ENCODE results near the gene WDR47.
"Not testable (repeated sequence)": the region's sequence is repeated elsewhere in the genome, so short reads cannot be mapped to it uniquely, and the experiment has no call there.

The WDR47 gene

DNA sequence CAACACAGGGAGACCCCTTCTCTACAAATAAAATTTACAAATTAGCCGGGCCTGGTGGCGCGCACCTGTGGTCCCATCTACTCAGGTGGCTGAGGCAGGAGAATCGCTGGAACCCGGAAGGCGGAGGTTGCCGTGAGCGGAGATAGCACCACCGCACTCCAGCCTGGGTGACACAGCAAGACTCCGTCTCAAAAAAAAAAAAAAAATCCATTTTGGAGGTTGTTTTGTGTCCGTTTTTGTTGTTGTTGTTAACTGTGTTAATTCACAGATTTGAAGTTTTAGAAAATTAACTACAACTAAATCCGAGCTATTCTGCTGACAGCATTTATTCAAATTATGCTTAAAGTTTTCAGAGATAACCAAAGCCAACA, 79.2 kb downstream of the WDR47 start:
- DNase-seq (peak; percentile 25), ATAC-seq (no peak)

DNA sequence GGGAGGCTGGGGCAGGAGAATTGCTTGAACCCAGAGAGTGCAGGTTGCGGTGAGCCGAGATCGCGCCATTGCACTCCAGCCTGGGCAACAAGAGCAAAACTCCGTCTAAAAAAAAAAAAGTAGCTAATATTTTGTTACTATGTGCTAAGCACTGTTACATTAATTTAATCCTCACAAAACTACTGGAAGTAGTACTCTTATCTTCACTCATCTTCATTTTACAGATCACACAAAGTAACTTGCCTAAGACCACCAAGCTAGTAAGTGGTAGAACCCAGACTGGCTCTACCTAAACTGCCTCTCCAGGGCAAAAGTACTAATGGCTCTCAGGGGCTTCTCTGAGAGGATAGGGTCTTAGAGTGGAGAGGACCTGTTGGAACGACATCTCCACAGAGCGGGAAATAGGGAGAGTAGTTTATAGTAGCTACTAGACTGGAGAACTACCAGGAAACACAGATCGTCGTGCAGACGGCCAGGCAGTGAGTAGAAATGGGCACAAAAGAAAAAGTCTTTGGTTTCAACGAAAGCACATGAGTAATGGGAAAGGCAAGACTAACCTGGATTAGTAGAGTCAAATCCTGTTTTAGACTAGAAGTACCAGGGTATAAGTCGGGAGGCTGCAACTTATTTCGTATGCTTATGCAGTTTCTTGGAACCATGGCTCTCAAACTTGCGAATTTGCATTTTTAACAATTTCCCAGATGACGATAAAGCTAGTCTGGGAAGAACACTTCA, 80.0 kb downstream of the WDR47 start:
- ATAC-seq (no peak), DNase-seq (no peak)

DNA sequence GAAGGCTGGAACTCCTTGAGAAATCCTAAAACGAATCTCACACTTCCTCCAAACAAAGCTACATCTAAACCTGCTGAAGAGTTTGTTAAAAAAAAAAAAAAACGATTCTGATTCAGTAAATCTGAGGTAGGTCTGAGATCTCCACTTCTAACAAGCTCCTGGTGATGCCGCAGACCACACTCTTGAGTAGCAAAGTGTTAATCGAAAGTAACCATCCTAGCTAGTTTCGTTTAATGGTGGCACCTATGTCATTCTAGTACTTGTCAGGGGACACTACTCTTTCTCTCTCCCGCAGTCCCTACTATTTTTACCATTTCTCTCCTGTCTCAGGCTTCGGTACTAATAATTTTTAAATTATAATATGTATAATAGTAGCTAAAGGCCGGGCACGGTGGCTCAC, 80.7 kb downstream of the WDR47 start:
- ATAC-seq (no peak), DNase-seq (no peak)

DNA sequence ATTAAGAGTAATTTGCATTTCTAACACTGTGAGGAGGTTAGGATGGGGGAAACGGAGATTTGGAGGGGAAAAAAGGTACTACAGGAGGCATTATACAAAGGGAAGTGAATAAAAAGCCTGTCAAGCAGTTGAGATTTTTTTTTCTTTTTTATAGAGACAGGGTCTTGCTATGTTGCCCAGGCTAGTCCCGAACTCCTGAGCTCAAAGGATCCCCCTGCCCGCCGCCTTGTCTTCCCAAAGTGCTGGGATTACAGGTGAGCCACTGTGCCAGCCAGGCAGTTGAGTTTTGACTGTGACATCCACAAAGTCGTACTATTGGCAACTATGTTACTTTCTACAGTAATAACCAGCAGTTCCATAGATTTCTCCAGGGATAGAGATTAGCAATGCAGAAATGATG, 81.2 kb downstream of the WDR47 start:
- no peak for DNase-seq
- ATAC-seq = no peak

DNA sequence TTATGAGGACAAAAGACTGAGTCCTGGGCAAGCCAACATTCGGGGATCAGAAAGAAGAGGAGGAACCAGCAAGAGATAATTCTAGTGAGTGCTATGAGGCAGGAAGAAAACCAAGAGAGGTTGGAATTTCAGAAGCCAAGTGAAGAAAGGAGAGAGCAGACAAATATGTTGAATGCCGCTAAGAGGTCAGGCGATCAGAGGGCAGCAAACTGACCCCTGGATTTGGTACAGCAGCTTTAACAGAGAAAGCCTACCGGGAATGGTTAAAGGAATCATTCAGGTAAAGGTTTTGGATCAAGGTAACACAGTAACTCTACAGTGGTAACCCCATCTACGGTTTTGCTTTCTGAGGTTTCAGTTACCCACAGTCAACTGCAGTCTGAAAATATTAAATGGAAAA, 84.0 kb downstream of the WDR47 start:
- no peak for DNase-seq
- ATAC-seq = no peak

DNA sequence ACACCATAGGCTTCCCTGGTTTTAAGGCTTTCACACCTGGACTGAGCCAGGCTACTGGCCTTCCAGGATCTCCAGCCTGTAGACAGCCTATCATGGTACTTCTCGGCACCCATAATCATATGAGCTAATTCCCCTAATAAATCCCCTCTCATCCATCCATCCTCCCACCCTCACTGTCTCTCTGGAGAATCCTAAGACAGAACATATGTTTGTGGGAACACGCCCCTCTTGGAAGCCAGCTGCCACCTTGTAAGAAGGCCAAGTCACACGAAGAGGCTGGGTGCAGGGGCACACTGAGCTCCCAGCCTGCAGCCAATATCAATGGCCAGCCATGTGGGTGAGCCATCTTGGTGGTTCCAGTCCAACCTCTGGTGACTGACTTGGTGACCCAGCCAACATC, 86.0 kb downstream of the WDR47 start:
- no peak for DNase-seq
- no peak for ATAC-seq

DNA sequence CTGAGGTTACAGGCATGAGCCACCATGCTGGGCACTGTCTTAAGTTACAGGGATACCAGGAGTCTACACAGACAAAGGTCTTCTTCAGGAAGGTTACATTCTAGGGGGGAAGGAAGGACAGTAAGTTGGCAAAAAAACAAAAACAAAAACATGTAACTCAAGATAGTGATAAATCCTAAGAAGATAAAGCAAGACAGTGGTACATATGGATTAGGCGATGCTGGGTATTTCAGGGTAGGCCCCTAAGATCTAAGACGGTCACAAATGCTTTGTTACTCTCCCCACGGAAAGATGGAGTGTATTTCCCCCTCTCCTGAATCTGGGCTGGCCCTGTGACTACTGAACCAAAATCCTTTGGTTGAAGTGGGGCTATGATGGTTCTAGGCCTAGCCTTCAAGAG, 86.8 kb downstream of the WDR47 start:
- ATAC-seq (no peak), DNase-seq (no peak)

DNA sequence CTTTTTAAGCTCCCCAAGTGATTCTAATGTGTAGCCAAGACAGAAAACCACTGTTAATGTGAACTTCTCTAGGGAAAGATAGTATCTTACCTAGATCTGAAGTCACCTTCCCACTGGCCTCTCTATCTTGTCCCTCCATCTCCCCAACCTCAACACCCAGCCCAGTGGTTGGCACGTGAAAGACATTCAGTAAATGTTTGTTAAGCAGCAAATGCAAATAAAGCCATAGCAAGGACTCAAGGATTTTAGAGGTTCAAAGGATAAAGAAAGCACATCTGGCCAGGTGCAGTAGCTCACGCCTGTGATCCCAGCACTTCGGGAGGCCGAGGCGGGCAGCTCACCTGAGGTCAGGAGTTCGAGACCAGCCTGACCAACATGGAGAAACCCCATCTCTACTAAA, 88.5 kb downstream of the WDR47 start:
- DNase-seq = no peak
- ATAC-seq = no peak

DNA sequence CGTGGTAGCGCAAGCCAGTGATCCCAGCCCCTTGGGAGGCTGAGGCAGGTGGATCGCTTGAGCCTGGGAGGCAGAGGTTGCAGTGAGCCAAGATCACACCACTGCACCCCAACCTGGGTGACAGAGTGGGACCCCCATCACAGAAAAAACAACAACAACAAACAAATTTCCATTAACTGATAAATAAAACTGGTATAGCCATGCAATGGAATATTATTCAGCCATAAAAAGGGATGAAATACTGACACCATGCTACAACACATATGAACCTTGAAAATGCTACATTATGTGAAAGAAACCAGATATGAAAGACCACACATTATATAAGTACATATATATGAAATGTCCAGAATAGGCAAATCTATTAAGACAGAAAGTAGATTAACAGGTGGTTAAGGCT, 90.7 kb downstream of the WDR47 start:
- ATAC-seq = no peak

DNA sequence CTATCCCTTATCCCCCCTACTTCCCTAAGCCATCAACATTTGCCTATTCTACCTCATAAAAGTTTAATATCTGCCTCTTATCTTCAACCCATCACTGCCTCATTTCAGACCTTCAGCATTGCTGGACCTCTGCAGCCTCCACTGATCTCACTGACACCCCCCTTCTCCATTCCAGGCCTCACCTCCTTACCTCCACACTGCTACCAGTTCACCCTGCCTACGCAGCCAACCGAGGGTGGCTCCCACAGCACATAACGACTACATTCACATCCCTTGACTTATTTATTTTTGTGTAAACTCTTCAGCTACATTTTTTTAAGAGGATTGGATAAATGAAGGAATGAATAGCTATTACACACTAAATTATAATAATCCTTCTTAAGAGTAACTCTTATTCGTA, 92.9 kb downstream of the WDR47 start:
- ATAC-seq (no peak), DNase-seq (no peak)

More for the DNA sequence above, 90.7 kb downstream of the WDR47 start:
- no peak for DNase-seq

DNA sequence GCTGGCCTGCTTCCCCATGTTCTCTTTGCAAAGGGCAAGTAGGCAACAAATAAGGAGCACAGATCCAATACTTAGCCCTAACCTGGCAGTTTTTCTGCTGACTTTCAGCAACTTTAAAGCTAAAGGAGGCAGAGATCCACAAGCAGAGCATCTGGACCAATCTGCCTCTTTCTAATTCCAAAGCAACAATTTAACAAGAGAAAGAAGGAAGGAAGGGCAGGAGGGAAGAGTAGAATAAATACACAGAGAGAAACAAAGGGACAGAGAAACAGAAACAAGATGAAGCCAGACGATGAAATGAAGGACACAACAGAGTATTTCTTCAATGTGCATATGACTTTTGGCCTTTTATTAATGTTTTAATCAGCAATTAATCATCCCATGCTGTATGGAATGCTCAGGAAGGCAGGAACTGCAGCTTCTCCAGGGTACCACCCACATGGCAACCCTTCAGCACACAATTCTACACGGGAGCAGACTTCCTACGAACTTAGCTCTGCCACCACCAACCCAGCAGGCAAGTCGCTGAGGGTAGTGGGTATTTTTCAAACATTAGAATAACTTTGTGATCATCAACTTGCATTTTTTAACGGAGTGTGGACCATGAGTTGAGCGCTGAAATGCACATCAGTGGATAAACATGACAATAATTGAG, 93.9 kb downstream of the WDR47 start:
- no peak for ATAC-seq
- DNase-seq = no peak

DNA sequence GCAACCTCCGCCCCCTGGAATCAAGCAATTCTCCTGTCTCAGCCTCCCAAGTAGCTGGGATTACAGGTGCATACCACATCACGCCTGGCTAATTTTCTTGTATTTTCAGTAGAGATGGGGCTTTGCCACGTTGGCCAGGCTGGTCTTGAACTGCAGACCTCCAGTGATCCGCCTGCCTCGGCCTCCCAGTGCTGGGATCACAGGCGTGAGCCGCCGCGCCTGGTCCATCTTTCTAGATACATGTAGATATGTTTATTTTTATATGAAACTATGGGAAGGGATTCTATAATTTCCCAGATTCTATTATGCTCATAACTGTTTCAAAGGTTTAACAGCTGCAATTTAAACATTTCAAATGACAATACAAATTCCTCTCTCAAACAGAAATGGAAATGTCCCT, 105.7 kb downstream of the WDR47 start:
- DNase-seq (no peak), ATAC-seq (no peak)

DNA sequence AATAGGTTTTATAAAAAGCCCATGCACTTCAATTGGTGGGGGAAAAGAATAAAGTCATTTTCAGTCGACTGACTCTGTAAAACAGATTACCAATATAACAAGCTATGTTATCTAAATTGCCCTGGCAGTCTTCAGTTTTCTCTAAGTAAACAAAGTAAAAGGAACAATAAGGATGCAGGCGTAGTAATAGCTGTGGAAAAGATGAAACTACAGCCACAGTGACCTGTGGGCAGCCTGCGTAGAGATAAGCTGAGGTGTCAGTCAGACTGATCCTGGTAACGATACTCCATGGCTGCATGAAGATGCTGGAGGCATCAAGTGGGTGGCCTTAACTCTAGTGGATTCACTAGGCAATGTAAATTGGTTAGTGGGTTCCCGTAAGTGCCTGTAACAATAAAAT, 108.0 kb downstream of the WDR47 start:
- ATAC-seq = no peak
- no peak for DNase-seq

DNA sequence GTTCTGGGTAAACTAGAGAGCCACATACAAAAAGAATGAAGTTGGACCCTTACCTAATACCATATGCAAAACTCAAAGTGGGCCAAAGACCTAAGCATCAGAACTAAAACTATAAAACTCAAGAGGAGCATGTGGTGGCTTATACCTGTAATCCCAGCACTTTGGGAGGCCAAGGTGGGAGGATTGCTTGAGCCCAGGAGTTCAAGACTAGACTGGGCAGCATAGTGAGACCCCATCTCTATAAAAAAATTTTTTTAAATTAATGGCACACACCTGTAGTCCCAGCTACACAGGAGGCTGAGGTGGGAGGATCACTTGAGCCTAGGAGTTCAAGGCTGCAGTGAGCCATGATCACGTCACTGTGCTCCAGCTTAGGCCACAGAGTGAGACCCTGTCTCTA, 114.3 kb downstream of the WDR47 start:
- not testable (repeated sequence) for DNase-seq

DNA sequence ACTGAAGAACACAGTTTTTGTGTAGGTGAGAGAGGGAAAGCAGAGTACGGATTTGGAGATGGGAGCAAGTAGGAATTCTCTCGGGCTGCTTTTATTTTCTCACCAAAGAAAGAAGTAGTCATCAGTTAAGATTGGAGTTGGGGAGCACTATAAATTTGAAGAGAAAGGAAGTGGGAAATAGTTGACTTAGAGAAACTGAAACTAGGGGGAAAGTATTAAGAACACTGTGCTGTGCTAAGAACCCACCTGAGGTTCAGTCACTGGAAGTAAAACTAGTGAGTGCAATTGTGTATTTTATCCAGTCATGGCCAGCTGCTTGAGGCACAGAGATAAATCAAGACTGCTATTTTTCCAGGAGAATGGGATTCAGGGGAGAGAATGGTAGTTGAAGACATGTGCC, 116.0 kb downstream of the WDR47 start:
- no peak for DNase-seq
- ATAC-seq = no peak

More for the DNA sequence above, 114.3 kb downstream of the WDR47 start:
- ATAC-seq = not testable (repeated sequence)

Data from stimulated activated naive CD8-positive, alpha-beta T cell treated with anti-CD3 and anti-CD28 coated beads, Interleukin-15, Interleukin-2, amounts not matched to agents 100 U/mL and 50 U/mL, for 24 hours (primary cell).